ENCODE measurements around the gene SFMBT2. TPM values are rescaled to one million over a fixed set of nuclear protein-coding genes. Genes with fewer than 3 reads are reported as not detected.

Gene SFMBT2
- total RNA-seq, 2 donors from 2014 or later, result 1.6 to 3.4 TPM

DNA sequence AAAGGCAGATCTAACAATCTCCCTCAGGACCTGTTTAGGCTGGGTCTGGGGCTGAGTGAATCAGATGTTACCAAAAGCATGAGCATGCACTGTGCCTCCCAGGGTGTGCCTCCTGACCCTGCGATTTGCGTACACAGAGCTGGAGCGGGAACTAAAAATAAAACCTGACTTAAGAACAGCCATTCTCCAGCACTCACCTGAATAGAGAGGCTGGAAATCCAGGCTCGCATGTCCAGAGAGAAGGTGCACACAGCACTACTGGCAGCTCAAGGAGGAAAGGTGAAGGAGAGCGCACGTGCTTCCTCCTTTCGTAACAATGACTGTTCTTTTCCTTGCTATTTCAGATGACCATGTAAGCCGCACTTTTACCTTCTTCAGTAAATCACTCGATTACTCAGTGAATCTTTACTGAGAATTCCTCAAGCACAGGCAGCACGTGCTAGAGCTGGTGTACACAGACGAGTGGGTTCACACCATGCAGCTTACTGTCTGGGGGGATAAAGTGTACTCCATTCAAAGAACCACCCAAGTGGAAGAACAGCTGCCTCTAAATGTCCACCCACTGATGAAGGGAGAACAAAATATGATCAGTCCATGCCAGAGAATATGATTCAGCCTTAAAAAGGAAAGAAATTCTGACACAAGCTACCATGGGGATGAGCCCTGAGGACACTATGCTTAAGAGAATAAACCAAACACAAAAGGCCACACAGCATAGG, 45.6 kb downstream of the SFMBT2 start:
- Histone ChIP-seq H3K9me3 (no peaks in the 10 kb centered on the region), H3K36me3 (replicated peaks in 1 of 2; ENCODE audit: insufficient read depth in 1 of 2, low read depth in 2 of 2) (no peaks in the 10 kb centered on the region), H3K4me3 (no peak overlapping the region), H3K4me1 (no peaks in the 10 kb centered on the region), H3K27me3 (no peaks in the 10 kb centered on the region), H3K27ac (no peak overlapping the region)
- WGBS, 2 donors, result 77 to 85% methylated on average over 9 to 11 of the region's 11 CpGs
- DNase-seq (no peak), ATAC-seq (no peak)
- intact Hi-C loops (cut with DNase I), result no loop called here
- TF ChIP-seq CTCF (IDR thresholded peaks at IDR 0.05), result no peak
- no peak for TF ChIP-seq POLR2A (IDR thresholded peaks at IDR 0.05)

DNA sequence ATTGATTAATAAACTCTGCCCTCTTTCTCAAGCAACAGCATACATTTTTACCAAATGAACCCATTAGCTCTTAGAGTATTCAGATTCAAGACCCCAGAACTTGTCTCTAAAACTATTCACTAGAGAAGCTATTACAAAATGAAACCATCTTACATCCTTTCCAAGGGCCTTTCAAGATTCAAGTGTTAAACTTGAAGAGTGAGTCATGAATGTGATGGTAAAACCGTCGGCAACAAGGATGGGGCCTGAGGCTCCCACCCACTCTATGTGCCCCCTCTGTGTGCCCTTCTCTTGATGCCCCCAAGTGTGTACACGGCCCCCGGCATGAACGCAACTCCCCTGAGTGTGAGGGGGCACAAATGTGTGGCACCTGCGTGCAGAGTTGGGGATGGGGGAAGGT, 46.4 kb downstream of the SFMBT2 start:
- no peaks in the 10 kb centered on the region for H3K27me3 ChIP-seq
- ATAC-seq, result no peak
- no peaks in the 10 kb centered on the region for H3K9me3 ChIP-seq
- no peak overlapping the region for H3K4me3 ChIP-seq
- H3K36me3 ChIP-seq (replicated peaks in 1 of 2; ENCODE audit: insufficient read depth in 1 of 2, low read depth in 2 of 2), result no peaks in the 10 kb centered on the region
- WGBS, 2 donors, result 72 to 93% methylated on average over 6 of the region's 6 CpGs
- intact Hi-C loops (cut with DNase I), result no loop called here
- no peak for TF ChIP-seq POLR2A (IDR thresholded peaks at IDR 0.05)
- H3K27ac ChIP-seq, result no peak overlapping the region
- no peak for DNase-seq
- no peaks in the 10 kb centered on the region for H3K4me1 ChIP-seq

DNA sequence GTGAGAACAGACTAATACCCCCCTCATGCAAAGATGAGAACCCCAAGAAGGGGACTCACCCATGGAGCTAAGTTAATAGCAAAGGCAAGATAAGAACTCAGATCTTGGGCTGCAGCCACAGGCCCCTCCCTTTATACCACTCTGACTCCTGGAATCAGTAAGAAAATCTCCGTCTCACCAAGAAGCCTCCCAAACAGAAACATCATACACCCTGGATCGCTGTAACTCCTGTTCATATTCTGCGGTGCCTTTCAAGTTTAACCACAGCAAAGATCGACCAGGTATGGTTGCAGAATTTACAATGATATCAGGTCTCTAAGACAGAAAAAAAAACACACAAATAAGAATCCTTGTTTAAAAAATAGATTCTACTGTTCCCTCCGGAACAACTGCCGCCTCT, 47.1 kb downstream of the SFMBT2 start:
- Histone ChIP-seq H3K9me3 (no peaks in the 10 kb centered on the region), H3K27me3 (no peaks in the 10 kb centered on the region), H3K27ac (no peak overlapping the region), H3K36me3 (replicated peaks in 1 of 2; ENCODE audit: insufficient read depth in 1 of 2, low read depth in 2 of 2) (no peaks in the 10 kb centered on the region), H3K4me1 (no peaks in the 10 kb centered on the region), H3K4me3 (no peak overlapping the region)
- DNase-seq (no peak), ATAC-seq (no peak)
- WGBS, 2 donors, result 56 to 62% methylated on average over 6 of the region's 6 CpGs
- intact Hi-C loops (cut with DNase I), result no loop called here
- TF ChIP-seq POLR2A (IDR thresholded peaks at IDR 0.05) (no peak), CTCF (IDR thresholded peaks at IDR 0.05) (no peak)

DNA sequence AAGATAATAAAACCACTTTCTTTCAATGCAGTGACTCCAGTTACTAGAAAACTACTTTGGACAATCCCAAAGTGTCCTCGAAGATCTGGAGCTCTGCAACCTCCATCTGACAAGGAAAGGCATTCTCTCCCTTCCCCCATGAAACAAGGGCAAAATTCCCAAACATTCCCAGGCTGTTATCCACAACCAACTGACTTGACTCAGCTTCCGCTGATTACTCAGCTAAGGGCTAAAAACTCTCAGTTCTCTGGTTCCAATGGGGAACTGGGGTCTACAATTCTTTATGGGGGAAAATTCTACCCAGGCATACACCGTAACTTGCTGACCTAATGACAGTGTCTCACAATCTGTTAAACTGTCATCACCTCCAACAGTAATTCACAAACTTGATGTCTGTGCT, 48.4 kb downstream of the SFMBT2 start:
- 85 to 91% methylated on average over 3 of the region's 3 CpGs for WGBS, 2 donors
- Histone ChIP-seq H3K27ac (no peak overlapping the region), H3K36me3 (replicated peaks in 1 of 2; ENCODE audit: insufficient read depth in 1 of 2, low read depth in 2 of 2) (no peaks in the 10 kb centered on the region), H3K27me3 (no peaks in the 10 kb centered on the region), H3K9me3 (no peaks in the 10 kb centered on the region), H3K4me3 (no peak overlapping the region), H3K4me1 (no peaks in the 10 kb centered on the region)
- TF ChIP-seq POLR2A (IDR thresholded peaks at IDR 0.05) (no peak), CTCF (IDR thresholded peaks at IDR 0.05) (no peak)
- intact Hi-C loops (cut with DNase I), result no loop called here
- ATAC-seq (no peak), DNase-seq (no peak)

DNA sequence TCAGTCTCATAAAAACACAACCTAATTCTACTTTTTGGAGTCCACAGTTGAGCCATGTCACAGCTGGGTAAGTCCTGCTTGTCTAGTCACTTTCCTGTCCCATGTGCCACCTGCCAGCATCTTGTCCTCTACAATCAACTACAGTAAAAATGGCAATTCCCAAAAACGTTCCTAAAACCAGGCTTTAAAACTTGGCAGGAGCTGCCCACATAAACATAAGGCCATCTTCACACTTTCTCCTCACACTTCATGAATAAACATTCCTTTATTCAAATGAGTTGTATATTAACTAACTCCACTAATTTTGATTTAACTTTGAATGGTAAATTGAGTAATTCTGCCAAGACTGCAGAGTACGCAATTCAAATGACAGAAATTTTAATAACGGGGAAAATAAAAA, 49.5 kb downstream of the SFMBT2 start:
- Histone ChIP-seq H3K4me1 (no peaks in the 10 kb centered on the region), H3K9me3 (no peaks in the 10 kb centered on the region), H3K27ac (no peak overlapping the region), H3K4me3 (no peak overlapping the region), H3K36me3 (replicated peaks in 1 of 2; ENCODE audit: insufficient read depth in 1 of 2, low read depth in 2 of 2) (no peaks in the 10 kb centered on the region), H3K27me3 (no peaks in the 10 kb centered on the region)
- WGBS, 2 donors, result 70 to 77% methylated on average over 3 of the region's 3 CpGs
- intact Hi-C loops (cut with DNase I), result no loop called here
- TF ChIP-seq POLR2A (IDR thresholded peaks at IDR 0.05) (no peak), CTCF (IDR thresholded peaks at IDR 0.05) (no peak)
- ATAC-seq, result no peak
- DNase-seq, result no peak

Data from body of pancreas (tissue), 4 donors.